Stimulated activated CD4-positive, alpha-beta T cell treated with anti-CD3 and anti-CD28 coated beads, Interleukin-4, amount 100 ng/mL, for 48 hours (primary cell): ENCODE measurements around the gene ROR1.
"Not testable (repeated sequence)": the region's sequence is repeated elsewhere in the genome, so short reads cannot be mapped to it uniquely, and the experiment has no call there.

Source experiments
- DNase-seq, 2 donors: peaks; one replicate each; pipeline ENCODE4 v3.0.0-alpha.2; 2020; ENCODE audit warnings: low read depth in 2 of 2

ROR1 gene

GRCh38 chr1:63758791-63759190, 15.0 kb upstream of the ROR1 start:
- DNase-seq, result no peak

- DNase-seq, result no peak
Observed at GRCh38 chr1:63759778-63760177, 14.0 kb upstream of the ROR1 start.

GRCh38 chr1:63770381-63770780, 3.4 kb upstream of the ROR1 start:
- no peak for DNase-seq

GRCh38 chr1:63772201-63772600, 1.6 kb upstream of the ROR1 start:
- DNase-seq, result no peak

GRCh38 chr1:63772876-63773275, 941 bp upstream of the ROR1 start:
- DNase-seq, result no peak

GRCh38 chr1:63773496-63773814, 362 bp upstream of the ROR1 start:
- no peak for DNase-seq

GRCh38 chr1:63774617-63775417, 1.0 kb downstream of the ROR1 start:
- no peak for DNase-seq

- no peak for DNase-seq
Observed at GRCh38 chr1:63775418-63776127, 1.8 kb downstream of the ROR1 start.

GRCh38 chr1:63777286-63777685, 3.5 kb downstream of the ROR1 start:
- DNase-seq, result no peak

- DNase-seq, result no peak
Observed at GRCh38 chr1:63777965-63778880, 4.4 kb downstream of the ROR1 start.

- DNase-seq, result no peak
Observed at GRCh38 chr1:63779338-63780211, 5.8 kb downstream of the ROR1 start.

GRCh38 chr1:63780565-63780964, 6.7 kb downstream of the ROR1 start:
- no peak for DNase-seq

GRCh38 chr1:63782982-63783381, 9.2 kb downstream of the ROR1 start:
- no peak for DNase-seq

GRCh38 chr1:63784083-63784482, 10.3 kb downstream of the ROR1 start:
- DNase-seq, result no peak

- DNase-seq, result no peak
Observed at GRCh38 chr1:63784489-63785390, 10.9 kb downstream of the ROR1 start.

- DNase-seq, result not testable (repeated sequence)
Observed at GRCh38 chr1:63787270-63787669, 13.5 kb downstream of the ROR1 start.

- DNase-seq, result no peak
Observed at GRCh38 chr1:63787875-63788274, 14.1 kb downstream of the ROR1 start.

GRCh38 chr1:63789856-63790605, 16.2 kb downstream of the ROR1 start:
- DNase-seq, result no peak

GRCh38 chr1:63790989-63791388, 17.2 kb downstream of the ROR1 start:
- DNase-seq, result no peak

GRCh38 chr1:63792152-63792551, 18.3 kb downstream of the ROR1 start:
- DNase-seq, result no peak
